Activated CD8-positive, alpha-beta memory T cell treated with anti-CD3 and anti-CD28 coated beads for 4 hours (primary cell): Measurements from ENCODE around the gene GSC2.

Source experiments
- DNase-seq, 2 donors: peaks; one replicate each; pipeline ENCODE4 v3.0.0-alpha.2; 2020; ENCODE audit warnings: low read depth in 2 of 2

GSC2 gene, protein sequence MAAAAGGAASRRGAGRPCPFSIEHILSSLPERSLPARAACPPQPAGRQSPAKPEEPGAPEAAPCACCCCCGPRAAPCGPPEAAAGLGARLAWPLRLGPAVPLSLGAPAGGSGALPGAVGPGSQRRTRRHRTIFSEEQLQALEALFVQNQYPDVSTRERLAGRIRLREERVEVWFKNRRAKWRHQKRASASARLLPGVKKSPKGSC

DNA sequence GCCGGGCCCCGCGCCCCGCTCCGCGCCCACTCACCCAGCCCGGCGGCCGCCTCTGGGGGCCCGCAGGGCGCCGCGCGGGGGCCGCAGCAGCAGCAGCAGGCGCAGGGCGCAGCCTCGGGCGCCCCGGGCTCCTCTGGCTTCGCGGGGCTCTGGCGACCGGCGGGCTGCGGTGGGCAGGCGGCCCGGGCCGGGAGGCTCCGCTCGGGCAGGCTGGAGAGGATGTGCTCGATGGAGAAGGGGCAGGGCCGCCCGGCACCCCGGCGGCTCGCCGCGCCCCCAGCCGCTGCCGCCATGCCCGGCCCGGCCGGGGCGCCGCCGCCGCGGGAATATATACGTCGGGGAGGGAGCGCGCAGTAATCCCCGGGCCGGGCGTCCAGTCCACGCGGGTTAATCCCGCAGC lies at the start of gene GSC2:
GSC2 (minus strand) TSS at position 302 of the 400 bp plus-strand sequence; CDS start at position 293, 9 bp downstream.
- no peak for DNase-seq

- no peak for DNase-seq
These were observed 49.4 kb upstream of the GSC2 start for GRCh38 chr22:19199479-19199878.

DNA sequence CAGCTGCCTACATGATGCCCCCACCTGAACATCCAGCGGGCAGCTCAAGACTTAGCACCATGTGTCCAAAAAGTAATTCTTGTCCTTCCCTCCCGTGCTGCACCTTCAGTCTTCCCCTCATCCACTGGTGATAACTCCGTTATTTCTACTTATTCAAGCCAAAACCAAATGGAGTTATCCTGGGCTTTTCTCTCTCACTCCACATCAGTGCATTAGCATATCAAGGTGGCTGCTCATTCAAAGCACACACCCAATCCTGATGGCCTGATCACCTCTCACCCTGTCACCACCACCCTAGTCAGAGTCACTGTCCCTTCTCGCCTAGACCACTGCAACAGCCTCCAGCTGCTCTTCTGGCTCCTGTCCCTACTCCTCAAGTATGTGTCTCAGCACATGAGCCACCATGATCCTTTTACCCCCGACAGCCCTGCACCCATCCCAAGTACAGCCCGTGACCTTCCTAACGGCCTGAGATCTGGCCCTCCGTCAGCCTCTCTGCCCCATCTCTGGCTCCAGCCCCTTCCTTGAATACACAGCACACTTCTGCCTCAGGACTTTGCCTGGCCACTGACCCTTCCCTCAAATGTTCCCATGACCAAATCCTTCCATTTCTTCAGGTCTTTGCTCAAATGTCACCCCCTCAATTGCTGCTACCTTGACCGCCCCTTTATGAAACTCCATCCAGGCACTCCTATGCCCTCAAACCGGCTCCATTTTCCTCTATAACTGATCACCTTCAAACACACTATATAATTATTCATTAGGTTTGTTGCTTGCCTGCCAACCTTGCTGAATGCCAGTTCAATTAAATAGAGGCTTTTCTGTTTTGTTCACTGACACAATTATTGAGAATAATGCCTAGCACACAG lies 48.1 kb upstream of the GSC2 start:
- no peak for DNase-seq

GRCh38 chr22:19196841-19197612 lies 46.9 kb upstream of the GSC2 start:
- no peak for DNase-seq

DNA sequence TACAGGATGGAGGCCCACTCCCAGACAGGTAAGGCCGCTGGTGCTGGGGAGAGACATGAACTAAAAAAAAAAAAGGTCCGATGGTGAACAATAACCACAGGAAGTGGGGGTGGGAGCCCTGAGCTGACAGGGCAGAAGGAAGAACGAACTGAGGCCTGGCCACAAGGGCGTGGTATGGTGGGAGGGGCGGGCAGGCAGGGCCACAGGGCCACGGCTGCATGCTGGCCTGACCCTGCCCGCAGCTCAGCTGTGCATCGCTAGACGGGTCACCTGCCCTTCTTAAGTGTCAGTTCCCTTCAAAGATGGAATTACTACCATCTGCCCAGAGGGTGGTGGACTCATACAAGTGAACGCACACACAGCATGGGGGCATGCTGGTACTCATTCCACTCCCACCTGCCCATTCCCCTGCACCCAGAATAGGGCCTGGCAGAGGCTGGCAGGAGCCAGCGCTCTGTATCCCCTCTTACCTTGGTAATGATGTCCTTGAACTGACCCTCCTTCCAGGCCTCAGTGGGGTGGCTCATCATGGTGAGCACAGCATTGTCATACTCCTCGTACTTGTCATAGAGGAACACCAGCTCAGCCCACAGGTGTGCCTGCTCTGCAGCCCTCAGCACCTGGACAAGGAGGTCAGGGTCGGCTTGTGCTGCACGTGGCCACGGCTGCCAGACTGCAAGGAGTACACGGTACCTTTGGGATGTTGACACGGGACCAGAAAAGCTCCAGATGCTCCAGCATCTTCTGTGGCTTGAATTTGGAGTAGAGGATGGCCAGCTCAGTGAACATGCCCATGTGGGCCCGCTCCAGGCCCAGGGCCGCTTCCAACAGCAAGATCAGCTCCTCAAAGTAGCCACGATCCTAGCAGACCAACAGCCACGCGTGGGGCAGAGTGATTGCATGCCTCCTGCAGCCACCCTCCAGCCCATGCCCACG lies 46.0 kb upstream of the GSC2 start:
- no peak for DNase-seq

DNA sequence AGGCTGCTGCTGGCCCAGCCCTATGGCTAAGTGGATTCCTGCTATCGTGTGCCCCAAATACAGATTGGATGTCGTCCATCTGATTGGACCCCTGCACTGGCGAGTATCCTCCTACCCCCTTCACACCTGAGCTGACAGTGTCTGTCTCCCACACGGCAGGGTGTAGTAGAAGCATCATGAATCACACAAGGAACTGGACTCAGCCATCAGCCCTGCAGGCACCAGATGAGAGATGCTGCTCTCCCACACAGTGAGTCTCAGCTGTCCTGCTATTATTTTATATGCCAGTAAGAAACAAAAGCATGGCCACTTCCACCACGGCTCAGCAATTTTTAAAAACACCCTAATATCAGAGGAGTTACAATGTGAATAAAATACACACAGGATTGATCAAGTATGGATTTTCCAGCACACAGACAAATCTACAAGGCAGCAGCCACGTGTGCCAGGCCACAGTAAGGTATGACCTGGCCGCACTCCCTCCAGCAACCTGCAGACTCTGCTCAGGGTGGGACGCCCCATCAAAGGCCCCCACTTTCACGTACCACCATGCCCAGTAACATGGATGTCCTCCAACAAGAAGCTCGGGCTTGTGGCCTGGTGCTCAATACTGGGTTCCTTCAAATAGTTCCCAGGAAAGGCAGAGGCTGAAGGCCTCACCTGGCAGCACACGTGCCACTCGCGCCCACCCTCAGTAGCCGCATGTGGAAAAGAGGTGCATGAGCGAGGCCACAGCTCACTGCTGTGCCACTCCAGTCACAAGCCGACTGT lies 44.9 kb upstream of the GSC2 start:
- DNase-seq = no peak

GRCh38 chr22:19193879-19194278 lies 43.8 kb upstream of the GSC2 start:
- DNase-seq = no peak

- DNase-seq = no peak
These were observed 37.8 kb upstream of the GSC2 start for GRCh38 chr22:19187716-19188563.

DNA sequence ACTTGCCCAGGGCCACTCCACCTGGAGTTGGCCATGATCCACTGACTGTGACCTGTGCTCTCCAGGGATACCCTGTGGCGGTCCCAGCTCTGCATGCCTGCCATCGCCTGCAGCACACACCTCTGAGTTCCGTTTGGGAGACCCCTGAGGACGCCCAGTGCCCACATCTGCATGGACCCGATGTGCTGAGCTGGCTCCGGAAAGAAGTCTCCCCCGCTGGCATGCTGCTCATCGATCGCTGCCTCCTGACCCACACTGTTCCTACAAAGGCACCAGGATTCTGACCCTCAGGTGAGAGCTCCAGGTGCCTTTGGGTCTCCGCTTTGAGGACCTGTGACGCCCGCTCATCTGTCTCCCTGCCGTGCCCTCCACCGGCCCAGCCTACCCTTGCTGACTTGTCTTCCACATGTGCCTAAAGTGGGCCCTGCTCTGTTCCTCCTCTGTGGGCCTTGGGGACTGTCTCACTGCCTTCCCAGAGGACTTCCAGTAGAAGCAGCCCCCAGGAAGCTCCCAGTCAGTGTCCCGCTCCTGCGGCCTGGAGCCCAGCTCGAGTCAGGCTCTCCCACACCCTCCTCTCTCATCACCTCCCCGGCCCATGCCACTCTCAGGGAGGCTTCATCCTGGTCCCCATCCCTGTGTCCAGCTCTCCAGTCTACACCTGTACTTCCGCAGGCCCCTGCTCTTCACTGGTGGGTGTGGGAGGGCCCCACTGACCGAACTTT lies 34.3 kb upstream of the GSC2 start:
- no peak for DNase-seq

DNA sequence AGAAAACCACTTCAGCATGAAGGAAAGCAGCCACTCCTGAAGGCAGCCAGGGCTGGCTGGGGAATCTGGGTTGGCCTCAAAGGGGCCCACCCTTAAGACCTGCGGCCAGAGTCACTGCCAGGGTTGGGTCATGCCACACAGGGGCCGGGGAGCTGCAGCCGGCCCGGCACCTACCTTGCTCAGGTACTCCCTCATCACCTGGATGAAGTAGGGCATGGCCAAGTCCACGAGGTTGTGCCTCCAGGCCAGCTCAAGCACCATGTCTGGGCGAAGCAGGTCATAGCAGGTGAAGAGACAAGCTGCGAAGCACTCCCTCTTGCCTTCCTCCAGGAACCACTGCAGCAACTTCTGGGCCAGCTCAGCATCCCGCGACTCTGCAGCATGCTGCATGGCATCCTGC lies 33.1 kb upstream of the GSC2 start:
- no peak for DNase-seq

DNA sequence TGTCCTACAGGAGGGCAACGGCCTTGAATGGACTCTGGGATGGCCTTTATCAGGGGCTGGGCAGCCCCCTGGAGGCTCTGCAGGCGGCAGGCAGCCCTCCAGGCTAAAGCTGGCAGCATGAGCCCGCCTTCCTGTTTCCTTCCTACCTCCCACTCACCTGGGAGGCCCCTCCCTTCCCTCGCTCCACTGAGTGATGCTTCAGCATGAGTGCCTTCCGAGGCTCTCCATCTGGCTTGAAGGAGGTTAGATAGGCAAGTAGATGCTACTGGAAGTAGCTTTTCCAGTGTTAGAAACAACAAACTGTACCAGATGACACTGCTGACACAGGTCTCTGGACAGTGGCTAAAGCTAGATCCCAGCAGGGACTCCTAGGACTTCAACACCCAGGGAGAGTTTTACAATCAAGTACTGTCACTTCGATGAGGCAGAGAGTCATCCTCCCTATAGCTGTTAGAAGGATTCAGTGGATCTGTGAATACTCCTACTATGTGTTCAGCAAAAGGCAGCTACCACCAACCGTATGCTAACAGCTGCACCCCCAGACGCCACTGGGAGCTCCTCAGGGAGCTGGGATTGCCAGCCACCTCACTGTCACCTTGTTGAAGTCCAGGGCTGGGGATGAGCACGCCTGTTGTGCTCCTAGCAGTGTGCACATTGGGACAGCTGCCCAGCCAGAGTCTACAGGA lies 32.5 kb upstream of the GSC2 start:
- DNase-seq = no peak

DNA sequence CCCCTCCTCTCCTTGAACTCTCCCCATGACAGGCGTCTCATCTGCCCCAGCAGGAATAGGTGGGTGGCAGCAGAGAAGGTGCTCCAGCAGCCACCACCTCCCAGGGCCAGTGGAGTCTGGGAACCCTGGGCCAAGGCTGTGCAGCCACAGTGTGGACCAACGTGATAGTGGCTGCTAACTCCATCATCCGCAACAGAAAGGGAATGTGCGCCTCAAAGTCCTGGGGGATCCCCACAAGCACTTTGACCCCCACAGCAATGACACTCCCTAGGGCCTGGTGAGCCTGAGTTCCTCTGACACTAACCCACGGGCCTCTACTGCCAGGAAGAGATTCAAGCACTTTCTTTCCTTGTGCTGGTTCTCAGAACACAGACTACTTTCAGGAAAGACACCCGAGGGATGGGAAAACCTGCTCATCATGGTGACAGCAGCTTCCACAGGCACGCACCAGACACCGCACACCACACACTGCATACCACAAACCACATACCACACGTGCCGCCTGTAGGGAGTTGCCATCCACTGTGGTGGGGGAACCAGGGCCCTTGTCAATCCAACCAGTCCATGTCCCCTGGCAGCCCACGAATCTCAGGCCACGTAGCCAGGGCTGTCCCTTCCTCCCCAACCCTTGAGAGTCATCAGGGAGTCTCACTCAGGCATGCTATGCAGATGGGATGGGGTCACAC lies 31.8 kb upstream of the GSC2 start:
- no peak for DNase-seq

GRCh38 chr22:19180740-19181410 lies 30.8 kb upstream of the GSC2 start:
- DNase-seq = no peak

DNA sequence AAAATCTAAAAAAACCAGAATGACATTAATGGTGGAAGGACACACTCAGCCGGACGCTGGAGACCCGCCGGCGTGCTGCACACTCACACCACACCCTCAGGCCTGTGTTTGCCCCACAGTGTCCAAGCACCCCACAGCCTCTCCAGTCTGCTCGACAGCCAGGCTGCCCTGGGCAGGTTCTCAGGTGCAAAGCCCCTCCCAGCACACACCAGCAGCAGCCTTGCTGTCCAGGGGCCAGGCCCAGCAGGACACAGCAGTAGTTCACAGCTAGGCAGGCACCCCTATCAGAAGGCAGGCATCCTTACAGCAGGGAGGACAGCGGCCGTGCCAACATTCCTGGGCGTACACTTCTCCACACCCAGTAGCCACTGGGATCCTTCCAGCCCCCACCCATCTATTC lies 30.1 kb upstream of the GSC2 start:
- no peak for DNase-seq

DNA sequence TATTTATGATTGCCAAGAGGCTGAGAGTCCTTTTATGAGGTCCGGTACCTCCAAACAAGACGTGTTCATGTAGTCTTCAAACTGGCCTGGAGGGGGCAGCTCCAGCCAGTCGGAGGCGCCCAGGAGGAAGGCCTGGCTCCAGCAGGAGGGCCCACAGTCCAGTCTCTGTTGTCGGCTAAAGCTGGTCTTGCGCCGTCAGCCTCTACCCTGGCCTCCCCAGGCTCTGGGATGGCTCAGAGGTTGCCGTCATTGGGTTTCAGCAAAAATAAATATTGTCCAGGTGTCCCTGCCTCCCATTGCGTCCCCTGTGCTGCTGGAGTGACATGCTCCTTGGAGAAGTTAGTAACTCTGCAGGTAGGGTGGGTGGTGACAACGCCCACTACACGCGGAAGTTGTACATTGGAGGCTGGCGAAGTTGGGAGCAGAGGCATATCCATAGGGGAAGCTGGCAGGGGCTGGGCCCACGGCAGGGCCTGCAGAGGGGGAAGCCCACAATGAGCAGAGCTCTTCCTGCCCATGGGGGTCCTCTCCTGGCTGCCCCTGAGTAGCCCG lies 29.5 kb upstream of the GSC2 start:
- DNase-seq = no peak

- peak; percentile 60 to 73 for DNase-seq
These were observed 28.8 kb upstream of the GSC2 start, which contains the start of gene SLC25A1 for GRCh38 chr22:19178657-19179496. Gene SLC25A1 (minus strand): TSS chr22:19178736. CDS start chr22:19178673, 63 bp downstream.
